BJ (cell line): ENCODE measurements around the gene LCN1. TPM values are rescaled to one million over a fixed set of nuclear protein-coding genes. Genes with fewer than 3 reads are reported as not detected.
"Not testable (repeated sequence)": the region's sequence is repeated elsewhere in the genome, so short reads cannot be mapped to it uniquely, and the experiment has no call there.

Experiments used
- CTCF ChIA-PET: fragments of 350-600 bp; formaldehyde crosslinking; extraction: SDS; loops from one replicate; lab custom pipeline; 2021; ENCODE audit warnings: antibody characterized with exemption, inconsistent platforms; lab: Yijun Ruan, JAX
- POLR2A ChIA-PET: fragments of 300-600 bp; sonication (Branson Sonifier 250); formaldehyde crosslinking; extraction: SDS; loops from one replicate; lab custom pipeline; 2021; ENCODE audit warnings: antibody characterized with exemption; lab: Charles Lee
- DNase-seq: peaks from one replicate; pipeline ENCODE4 v3.0.0-alpha.2; 2011; ENCODE audit warnings: low read depth
- H3K27me3 ChIP-seq: 2 replicates; pipeline ENCODE4 v1.6.0; 2011; ENCODE audit warnings: low read length; ENCODE audit not compliant: control insufficient read depth, insufficient read depth
- H3K36me3 ChIP-seq: 2 replicates; pipeline ENCODE4 v1.5.1; 2011; ENCODE audit warnings: low read length; ENCODE audit not compliant: control insufficient read depth, insufficient read depth
- H3K4me3 ChIP-seq: 2 replicates; pipeline ENCODE4 v1.5.1; 2011; ENCODE audit warnings: low read depth, mild to moderate bottlenecking, control low read depth, low read length
- polyA plus RNA-seq: library from polyadenylated mRNA; depleted of rRNA; stranded (reverse); fragments of >200 nt; gene quantifications from 2 replicates; pipeline ENCODE4 v1.2.3, GENCODE V29; 2011
- TF ChIP-seq, protein P1 (sequence below): IDR thresholded peaks from 2 replicates; pipeline ENCODE4 v1.5.1; 2011; ENCODE audit warnings: low read depth, mild to moderate bottlenecking, control low read depth, inconsistent platforms, low read length, moderate library complexity; ENCODE audit not compliant: insufficient read depth

LCN1 gene
- polyA plus RNA-seq, 1 experiment, result not detected

DNA sequence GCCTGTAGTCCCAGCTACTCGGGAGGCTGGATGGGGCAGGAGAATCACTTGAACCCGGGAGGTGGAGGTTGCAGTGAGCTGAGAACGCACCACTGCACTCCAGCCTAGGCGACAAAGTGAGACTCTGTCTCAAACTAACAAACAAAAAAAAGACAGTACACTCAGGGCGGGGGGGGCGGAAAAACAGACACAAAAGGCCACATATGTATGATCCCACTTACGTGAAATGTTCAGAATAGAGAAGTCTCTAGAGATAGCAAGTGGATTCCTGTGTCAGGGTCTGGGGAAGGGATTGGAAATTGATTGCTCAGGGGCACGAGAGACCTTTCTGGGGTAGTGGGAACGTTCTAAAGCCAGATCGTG, 9.0 kb upstream of the LCN1 start:
- H3K27me3 ChIP-seq, result no peaks in the 10 kb centered on the region
- ChIA-PET POLR2A (no interaction called here), CTCF (interaction anchor here (0.7 to 1.4 kb wide), 2 partner anchors 8 to 242 kb away, joined by 3 to 6 read pairs; no protein-coding TSS in a partner anchor)
- TF ChIP-seq, protein P1, sequence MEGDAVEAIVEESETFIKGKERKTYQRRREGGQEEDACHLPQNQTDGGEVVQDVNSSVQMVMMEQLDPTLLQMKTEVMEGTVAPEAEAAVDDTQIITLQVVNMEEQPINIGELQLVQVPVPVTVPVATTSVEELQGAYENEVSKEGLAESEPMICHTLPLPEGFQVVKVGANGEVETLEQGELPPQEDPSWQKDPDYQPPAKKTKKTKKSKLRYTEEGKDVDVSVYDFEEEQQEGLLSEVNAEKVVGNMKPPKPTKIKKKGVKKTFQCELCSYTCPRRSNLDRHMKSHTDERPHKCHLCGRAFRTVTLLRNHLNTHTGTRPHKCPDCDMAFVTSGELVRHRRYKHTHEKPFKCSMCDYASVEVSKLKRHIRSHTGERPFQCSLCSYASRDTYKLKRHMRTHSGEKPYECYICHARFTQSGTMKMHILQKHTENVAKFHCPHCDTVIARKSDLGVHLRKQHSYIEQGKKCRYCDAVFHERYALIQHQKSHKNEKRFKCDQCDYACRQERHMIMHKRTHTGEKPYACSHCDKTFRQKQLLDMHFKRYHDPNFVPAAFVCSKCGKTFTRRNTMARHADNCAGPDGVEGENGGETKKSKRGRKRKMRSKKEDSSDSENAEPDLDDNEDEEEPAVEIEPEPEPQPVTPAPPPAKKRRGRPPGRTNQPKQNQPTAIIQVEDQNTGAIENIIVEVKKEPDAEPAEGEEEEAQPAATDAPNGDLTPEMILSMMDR, result no peak
- no peak overlapping the region for H3K4me3 ChIP-seq
- DNase-seq, result no peak
- no peaks in the 10 kb centered on the region for H3K36me3 ChIP-seq

DNA sequence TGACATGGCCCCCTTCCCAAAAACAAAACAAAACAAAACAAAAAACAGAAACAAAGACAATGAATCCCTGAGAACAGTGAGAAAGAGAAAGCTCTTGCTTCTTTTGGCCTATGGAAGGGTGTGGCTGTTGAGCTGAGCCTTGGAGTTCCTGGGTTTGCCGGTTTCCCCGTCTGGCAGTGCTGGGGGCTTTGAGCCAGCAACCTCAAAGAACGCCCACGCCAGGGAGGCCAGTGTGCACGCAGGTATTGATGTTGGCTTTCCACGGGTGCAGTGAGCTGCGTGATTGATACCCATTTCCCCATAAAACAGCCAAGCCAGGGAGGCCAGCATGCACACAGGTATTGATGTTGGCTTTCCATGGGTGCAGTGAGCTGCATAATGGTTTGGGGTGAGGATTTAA, 8.3 kb upstream of the LCN1 start:
- H3K36me3 ChIP-seq, result no peaks in the 10 kb centered on the region
- ChIA-PET POLR2A (interaction anchor here (0.6 kb wide), 1 partner anchor 20 kb away, joined by 6 read pairs; no protein-coding TSS in a partner anchor), CTCF (interaction anchor here (1.4 kb wide), 1 partner anchor 9 kb away, joined by 6 read pairs; no protein-coding TSS in a partner anchor)
- no peak overlapping the region for H3K4me3 ChIP-seq
- H3K27me3 ChIP-seq, result no peaks in the 10 kb centered on the region
- DNase-seq, result no peak
- TF ChIP-seq, protein P1, result no peak

DNA sequence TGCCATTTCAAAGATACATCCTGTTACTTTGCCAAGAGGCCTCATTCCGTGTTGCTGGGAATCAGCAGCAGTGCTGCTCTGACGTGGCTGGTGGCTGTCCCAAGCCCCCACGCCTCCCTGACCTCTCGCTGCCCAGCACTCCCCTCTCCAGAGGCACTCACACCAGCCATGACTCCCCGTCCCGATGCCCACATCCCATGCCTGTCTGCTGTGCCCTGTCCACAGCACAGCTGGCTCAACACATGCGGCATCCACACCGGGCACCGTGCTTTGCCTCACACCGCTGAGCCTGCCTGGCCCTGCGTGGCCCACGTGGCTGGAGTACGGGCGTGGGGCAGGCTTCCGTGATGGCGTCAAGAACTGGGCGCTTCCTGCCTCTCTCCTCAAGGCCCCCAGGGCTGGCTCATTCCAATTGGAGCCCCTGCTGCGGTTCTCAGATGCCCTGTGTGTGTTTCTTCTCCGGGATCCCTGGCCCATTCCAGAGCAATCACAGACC, 7.8 kb upstream of the LCN1 start:
- POLR2A ChIA-PET, result interaction anchor here (0.6 kb wide), 1 partner anchor 20 kb away, joined by 6 read pairs; no protein-coding TSS in a partner anchor
- CTCF ChIA-PET, result interaction anchor here (0.6 to 1.4 kb wide), 2 partner anchors 9 to 770 kb away, joined by 3 to 6 read pairs; no protein-coding TSS in a partner anchor
- DNase-seq, result no peak
- TF ChIP-seq, protein P1, result no peak
- Histone ChIP-seq H3K4me3 (no peak overlapping the region), H3K27me3 (no peaks in the 10 kb centered on the region), H3K36me3 (no peaks in the 10 kb centered on the region)

DNA sequence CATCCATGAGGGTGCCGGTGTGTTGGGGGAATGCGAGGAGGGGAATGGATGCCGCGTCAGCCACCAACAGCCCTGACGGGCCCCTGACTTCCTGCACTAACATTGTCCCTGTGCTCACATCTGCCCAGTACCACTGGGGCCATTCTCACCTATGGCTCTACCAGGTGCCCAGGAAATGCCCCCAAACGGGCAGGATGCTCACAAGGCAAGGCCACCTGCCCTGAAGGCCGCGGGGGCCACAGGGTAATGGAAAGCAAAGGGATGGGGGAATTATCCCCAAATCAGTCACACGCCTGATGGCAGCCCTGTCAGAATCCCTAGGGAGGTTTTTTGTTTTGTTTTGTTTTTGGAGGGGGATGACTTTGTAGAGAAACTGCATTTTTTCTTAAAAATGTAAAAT, 7.3 kb upstream of the LCN1 start:
- POLR2A ChIA-PET, H3K4me3 ChIP-seq, H3K27me3 ChIP-seq, DNase-seq, H3K36me3 ChIP-seq: not testable (repeated sequence)
- CTCF ChIA-PET, result interaction anchor here (0.6 to 1.3 kb wide), 2 partner anchors 9 to 769 kb away, joined by 3 to 7 read pairs; no protein-coding TSS in a partner anchor

DNA sequence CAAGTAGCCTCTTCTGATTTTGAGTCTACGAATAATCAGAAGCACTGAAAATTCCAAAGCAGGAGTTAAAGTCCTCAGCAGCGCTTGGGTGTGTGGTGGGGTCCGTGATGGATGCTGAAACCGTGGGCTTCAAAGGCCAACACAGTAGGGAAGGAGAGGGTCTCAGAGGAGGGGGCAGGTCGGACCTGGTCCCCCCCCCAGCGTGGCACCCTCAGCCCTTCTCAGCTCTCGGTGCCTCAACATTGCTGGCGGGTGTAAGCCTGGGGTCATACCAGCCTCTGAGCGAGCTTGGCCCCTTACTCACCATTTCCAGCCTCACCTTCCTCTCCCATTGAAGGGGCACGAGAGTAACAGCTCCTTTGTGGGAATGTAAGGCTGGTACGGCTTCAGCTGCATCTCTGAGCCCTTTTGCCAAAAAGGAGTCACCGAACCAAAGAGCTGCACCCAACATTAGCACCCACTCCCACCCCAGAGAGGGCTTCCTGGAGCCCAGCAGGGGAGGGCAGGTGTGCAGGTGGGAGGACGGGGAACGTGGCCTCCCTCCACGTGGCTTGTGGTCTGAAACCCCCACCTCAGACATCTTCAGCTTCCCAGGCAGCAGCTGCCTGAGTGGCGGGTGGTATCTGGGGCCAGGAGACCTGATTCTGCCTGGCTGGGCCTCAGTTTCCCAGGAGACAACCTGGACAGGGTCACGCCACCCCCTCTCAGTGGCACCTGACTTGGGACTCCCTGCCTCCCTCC, 6.7 kb upstream of the LCN1 start:
- POLR2A ChIA-PET, result no interaction called here
- no peaks in the 10 kb centered on the region for H3K36me3 ChIP-seq
- CTCF ChIA-PET, result interaction anchor here (1.3 kb wide), 1 partner anchor 9 kb away, joined by 7 read pairs; no protein-coding TSS in a partner anchor
- no peaks in the 10 kb centered on the region for H3K27me3 ChIP-seq
- H3K4me3 ChIP-seq, result no peak overlapping the region
- DNase-seq, result no peak
- TF ChIP-seq, protein P1, result no peak
